ENCODE results near the gene HCK.

Gene HCK

GRCh38 chr20:32036252-32036651 is 15.8 kb upstream of the HCK start:
- peaks cover 4% of the 10 kb centered on the region for H3K4me1 ChIP-seq (ENCODE audit: insufficient read depth, poor library complexity, severe bottlenecking)
- no peak for TF ChIP-seq CTCF (IDR thresholded peaks at IDR 0.05; ENCODE audit: poor library complexity, severe bottlenecking)
- no peaks in the 10 kb centered on the region for H3K9me3 ChIP-seq (ENCODE audit: severe bottlenecking)
- H3K4me3 ChIP-seq (ENCODE audit: severe bottlenecking), result no peak overlapping the region
- no peaks in the 10 kb centered on the region for H3K36me3 ChIP-seq (ENCODE audit: low read depth)
- ATAC-seq (ENCODE audit: low read depth), result no peak
- H3K27ac ChIP-seq (ENCODE audit: poor library complexity, severe bottlenecking), result no peak overlapping the region
- peaks cover 42% of the 10 kb centered on the region for H3K27me3 ChIP-seq (ENCODE audit: insufficient read depth, poor library complexity, severe bottlenecking)
- DNase-seq (ENCODE audit: low spot score), result no peak

- no peak overlapping the region for H3K4me3 ChIP-seq (ENCODE audit: severe bottlenecking)
- no peak overlapping the region for H3K27ac ChIP-seq (ENCODE audit: poor library complexity, severe bottlenecking)
Observed at GRCh38 chr20:32036716-32037485, 15.1 kb upstream of the HCK start.

GRCh38 chr20:32037929-32038328 is 14.1 kb upstream of the HCK start:
- TF ChIP-seq CTCF (IDR thresholded peaks at IDR 0.05; ENCODE audit: poor library complexity, severe bottlenecking), result no peak
- Histone ChIP-seq H3K27me3 (ENCODE audit: insufficient read depth, poor library complexity, severe bottlenecking) (peaks cover 33% of the 10 kb centered on the region), H3K27ac (ENCODE audit: poor library complexity, severe bottlenecking) (no peak overlapping the region), H3K4me1 (ENCODE audit: insufficient read depth, poor library complexity, severe bottlenecking) (peaks cover 4% of the 10 kb centered on the region), H3K36me3 (ENCODE audit: low read depth) (no peaks in the 10 kb centered on the region), H3K4me3 (ENCODE audit: severe bottlenecking) (no peak overlapping the region), H3K9me3 (ENCODE audit: severe bottlenecking) (no peaks in the 10 kb centered on the region)
- DNase-seq (ENCODE audit: low spot score) (peak; percentile 45), ATAC-seq (ENCODE audit: low read depth) (peak; percentile 8; the same call in 1 of the 3 replicates)

More at GRCh38 chr20:32036716-32037485, 15.1 kb upstream of the HCK start:
- TF ChIP-seq CTCF (IDR thresholded peaks at IDR 0.05; ENCODE audit: poor library complexity, severe bottlenecking), result no peak
- Histone ChIP-seq H3K4me1 (ENCODE audit: insufficient read depth, poor library complexity, severe bottlenecking) (peaks cover 4% of the 10 kb centered on the region), H3K9me3 (ENCODE audit: severe bottlenecking) (no peaks in the 10 kb centered on the region), H3K36me3 (ENCODE audit: low read depth) (no peaks in the 10 kb centered on the region), H3K27me3 (ENCODE audit: insufficient read depth, poor library complexity, severe bottlenecking) (peaks cover 41% of the 10 kb centered on the region)
- DNase-seq (ENCODE audit: low spot score) (peak; percentile 60), ATAC-seq (ENCODE audit: low read depth) (no peak)

GRCh38 chr20:32040142-32040953 is 11.7 kb upstream of the HCK start:
- no peaks in the 10 kb centered on the region for H3K36me3 ChIP-seq (ENCODE audit: low read depth)
- peaks cover 4% of the 10 kb centered on the region for H3K4me1 ChIP-seq (ENCODE audit: insufficient read depth, poor library complexity, severe bottlenecking)
- H3K4me3 ChIP-seq (ENCODE audit: severe bottlenecking), result no peak overlapping the region
- peak; percentile 83 for ATAC-seq (ENCODE audit: low read depth)
- H3K9me3 ChIP-seq (ENCODE audit: severe bottlenecking), result no peaks in the 10 kb centered on the region
- no peak for TF ChIP-seq CTCF (IDR thresholded peaks at IDR 0.05; ENCODE audit: poor library complexity, severe bottlenecking)
- H3K27ac ChIP-seq (ENCODE audit: poor library complexity, severe bottlenecking), result no peak overlapping the region
- peak; percentile 79 for DNase-seq (ENCODE audit: low spot score)
- peaks cover 30% of the 10 kb centered on the region for H3K27me3 ChIP-seq (ENCODE audit: insufficient read depth, poor library complexity, severe bottlenecking)

Data from RWPE2 (cell line).